HepG2 (cell line): ENCODE data around the gene MAN2A2. TPM values are rescaled to one million over a fixed set of nuclear protein-coding genes. Genes with fewer than 3 reads are reported as not detected.

Experiments used
- E2F1 ChIP-seq: sonication (generic); formaldehyde crosslinking; IDR thresholded peaks from 2 replicates; pipeline ENCODE4 v1.5.0; 2020; ENCODE audit warnings: missing genetic modification reagents
- ERF ChIP-seq: IDR thresholded peaks from 2 replicates; pipeline ENCODE4 v1.6.1; 2018; ENCODE audit warnings: missing biosample characterization, missing genetic modification reagents
- FOXA1 ChIP-seq, 2 experiments: fragments of 450-650 bp in 1 of 2; sonication (generic) in 1 of 2; formaldehyde crosslinking in 1 of 2; IDR thresholded peaks; 2 replicates each; pipeline versions ENCODE4 v1.4.0 to v1.6.1; 2016 to 2020; ENCODE audit warnings: missing genetic modification reagents in 1 of 2
- GATAD2A ChIP-seq: IDR thresholded peaks from 2 replicates; pipeline ENCODE4 v1.6.1; 2016
- HIC2 ChIP-seq: sonication (generic); formaldehyde crosslinking; IDR thresholded peaks from 2 replicates; pipeline ENCODE4 v1.9.0; 2022; ENCODE audit warnings: low read depth, missing genetic modification reagents
- KLF12 ChIP-seq: sonication (generic); formaldehyde crosslinking; IDR thresholded peaks from 2 replicates; pipeline ENCODE4 v1.4.0; 2020; ENCODE audit warnings: missing genetic modification reagents, borderline replicate concordance
- MEF2D ChIP-seq: sonication (generic); formaldehyde crosslinking; IDR thresholded peaks from 2 replicates; pipeline ENCODE4 v1.5.1; 2020; ENCODE audit warnings: mild to moderate bottlenecking, missing genetic modification reagents
- MTF1 ChIP-seq: sonication (generic); formaldehyde crosslinking; IDR thresholded peaks from 2 replicates; pipeline ENCODE4 v1.5.0; 2020; ENCODE audit warnings: missing genetic modification reagents
- RNF2 ChIP-seq: fragments of 450-650 bp; conservative IDR thresholded peaks from 2 replicates; pipeline ENCODE4 v1.6.1; 2016; ENCODE audit warnings: low read depth
- RXRA ChIP-seq: sonication (generic); formaldehyde crosslinking; IDR thresholded peaks from 2 replicates; pipeline ENCODE4 v1.5.1; 2020; ENCODE audit warnings: missing genetic modification reagents
- SAFB2 ChIP-seq: sonication (generic); formaldehyde crosslinking; IDR thresholded peaks from 2 replicates; pipeline ENCODE4 v1.5.1; 2020; ENCODE audit warnings: missing genetic modification reagents, low read depth, mild to moderate bottlenecking, borderline replicate concordance
- SIX4 ChIP-seq: sonication (generic); formaldehyde crosslinking; IDR thresholded peaks from 2 replicates; pipeline ENCODE4 v1.4.0; 2020; ENCODE audit warnings: missing genetic modification reagents
- TAF15 ChIP-seq: fragments of 200-400 bp; formaldehyde crosslinking; IDR thresholded peaks from one replicate; pipeline ENCODE4 v1.6.1; 2018; ENCODE audit warnings: mild to moderate bottlenecking, low read depth, low read length; ENCODE audit not compliant: poor library complexity, severe bottlenecking
- TGIF2 ChIP-seq: IDR thresholded peaks from 2 replicates; pipeline ENCODE4 v1.6.1; 2016; ENCODE audit warnings: control low read depth, missing compliant biosample characterization
- TOE1 ChIP-seq: sonication (generic); formaldehyde crosslinking; IDR thresholded peaks from 2 replicates; pipeline ENCODE4 v1.4.0; 2020; ENCODE audit warnings: mild to moderate bottlenecking, missing genetic modification reagents
- UBTF ChIP-seq: sonication (generic); formaldehyde crosslinking; IDR thresholded peaks from 2 replicates; pipeline ENCODE4 v1.4.0; 2020; ENCODE audit warnings: mild to moderate bottlenecking, missing genetic modification reagents
- ZC3H4 ChIP-seq: sonication (generic); formaldehyde crosslinking; IDR thresholded peaks from 2 replicates; pipeline ENCODE4 v1.4.0; 2020; ENCODE audit warnings: missing genetic modification reagents, borderline replicate concordance
- ZMYM4 ChIP-seq: sonication (generic); formaldehyde crosslinking; IDR thresholded peaks from 2 replicates; pipeline ENCODE4 v1.8.1; 2023; ENCODE audit warnings: mild to moderate bottlenecking, missing genetic modification reagents
- ZNF160 ChIP-seq: sonication (generic); formaldehyde crosslinking; IDR thresholded peaks from 2 replicates; pipeline ENCODE4 v1.8.0; 2022; ENCODE audit warnings: mild to moderate bottlenecking, inconsistent platforms, missing genetic modification reagents
- ZNF224 ChIP-seq: sonication (generic); formaldehyde crosslinking; IDR thresholded peaks from 2 replicates; pipeline ENCODE4 v1.5.0; 2020; ENCODE audit warnings: mild to moderate bottlenecking, missing genetic modification reagents
- ZNF3 ChIP-seq: IDR thresholded peaks from 2 replicates; pipeline ENCODE4 v1.7.0; 2017; ENCODE audit warnings: inconsistent platforms
- ZNF350 ChIP-seq: sonication (generic); formaldehyde crosslinking; IDR thresholded peaks from 2 replicates; pipeline ENCODE4 v1.4.0; 2020; ENCODE audit warnings: mild to moderate bottlenecking, low read depth, missing genetic modification reagents, borderline replicate concordance
- ZNF414 ChIP-seq: sonication (generic); formaldehyde crosslinking; IDR thresholded peaks from 2 replicates; pipeline ENCODE4 v1.5.0; 2020; ENCODE audit warnings: missing genetic modification reagents
- ZNF777 ChIP-seq: sonication (generic); formaldehyde crosslinking; IDR thresholded peaks from 2 replicates; pipeline ENCODE4 v1.4.0; 2020; ENCODE audit warnings: missing genetic modification reagents
- ZNF790 ChIP-seq: sonication (generic); formaldehyde crosslinking; IDR thresholded peaks from 2 replicates; pipeline ENCODE4 v1.8.0; 2022; ENCODE audit warnings: missing genetic modification reagents, mild to moderate bottlenecking, borderline replicate concordance
- ZSCAN31 ChIP-seq: sonication (generic); formaldehyde crosslinking; IDR thresholded peaks from 2 replicates; pipeline ENCODE4 v1.5.0; 2020; ENCODE audit warnings: low read depth, mild to moderate bottlenecking, missing genetic modification reagents
- polyA plus RNA-seq, 8 experiments: library from polyadenylated mRNA; depleted of rRNA in 3 of 8; stranded (reverse) in 7 of 8; unstranded in 1 of 8; fragments of >200 nt; fragmentation: Illumina TruSeq in 4 of 8; extraction: Trizol in 4 of 8; gene quantifications; 2 replicates each; pipeline versions ENCODE4 v1.2.1 to v1.2.3, GENCODE V29; 2011 to 2016; ENCODE audit warnings: low read depth in 4 of 8, missing spikeins in 1 of 8, mixed read lengths in 1 of 8; ENCODE audit not compliant: insufficient read depth in 1 of 8
- total RNA-seq, 5 experiments: library from RNA; depleted of rRNA; stranded (reverse); fragments of >200 nt; fragmentation: Illumina TruSeq; extraction: Trizol; gene quantifications; 2 replicates each; pipeline ENCODE4 v1.2.3, GENCODE V29; 2016; ENCODE audit warnings: low read depth in 1 of 5

The MAN2A2 gene
- total and polyA plus RNA-seq, 2 of the 13 experiments (the other 11 are each of a cell fraction or from before 2014, with no cell fraction given): 17.5 to 51.5 TPM

- TF ChIP-seq ZSCAN31 (CRISPR knock-in tag) (no peak), MEF2D (CRISPR knock-in tag) (no peak), TAF15 (no peak), ZNF790 (CRISPR knock-in tag) (no peak), RXRA (CRISPR knock-in tag) (peak; percentile 32; the same call in 1 of the 2 replicates), MTF1 (CRISPR knock-in tag) (no peak), FOXA1 (IDR thresholded peaks at IDR 0.05) (no peak), FOXA1 (CRISPR knock-in tag; IDR thresholded peaks at IDR 0.05) (no peak), TGIF2 (CRISPR knock-in tag) (no peak), HIC2 (CRISPR knock-in tag) (no peak), ERF (CRISPR knock-in tag) (0 out of 2 replicates have a peak, but pooled peaks have one; percentile 3), TOE1 (no peak), ZNF414 (CRISPR knock-in tag) (no peak), RNF2 (no peak; the same call in 1 of the 2 replicates), ZNF777 (peak; percentile 76), ZNF3 (CRISPR knock-in tag) (no peak), SAFB2 (CRISPR knock-in tag) (no peak), GATAD2A (CRISPR knock-in tag) (no peak), ZNF224 (CRISPR knock-in tag) (no peak), UBTF (CRISPR knock-in tag) (peak; percentile 80), ZMYM4 (CRISPR knock-in tag) (no peak), SIX4 (CRISPR knock-in tag) (no peak), E2F1 (no peak), ZC3H4 (CRISPR knock-in tag) (no peak), ZNF160 (CRISPR knock-in tag) (no peak), ZNF350 (CRISPR knock-in tag) (no peak; the same call in 1 of the 2 replicates), KLF12 (CRISPR knock-in tag) (no peak)
Measured at GRCh38 chr15:90902840-90903732, at the start of gene MAN2A2 (continued).
